ENCODE results near the gene IVD. TPM values are rescaled to one million over a fixed set of nuclear protein-coding genes. Genes with fewer than 3 reads are reported as not detected.
A peak's percentile ranks its signal among the peaks of the same experiment; 100 is the strongest.

Gene IVD
- total RNA-seq, 2 experiments from 2014 or later: 38.4 to 47.1 TPM

DNA sequence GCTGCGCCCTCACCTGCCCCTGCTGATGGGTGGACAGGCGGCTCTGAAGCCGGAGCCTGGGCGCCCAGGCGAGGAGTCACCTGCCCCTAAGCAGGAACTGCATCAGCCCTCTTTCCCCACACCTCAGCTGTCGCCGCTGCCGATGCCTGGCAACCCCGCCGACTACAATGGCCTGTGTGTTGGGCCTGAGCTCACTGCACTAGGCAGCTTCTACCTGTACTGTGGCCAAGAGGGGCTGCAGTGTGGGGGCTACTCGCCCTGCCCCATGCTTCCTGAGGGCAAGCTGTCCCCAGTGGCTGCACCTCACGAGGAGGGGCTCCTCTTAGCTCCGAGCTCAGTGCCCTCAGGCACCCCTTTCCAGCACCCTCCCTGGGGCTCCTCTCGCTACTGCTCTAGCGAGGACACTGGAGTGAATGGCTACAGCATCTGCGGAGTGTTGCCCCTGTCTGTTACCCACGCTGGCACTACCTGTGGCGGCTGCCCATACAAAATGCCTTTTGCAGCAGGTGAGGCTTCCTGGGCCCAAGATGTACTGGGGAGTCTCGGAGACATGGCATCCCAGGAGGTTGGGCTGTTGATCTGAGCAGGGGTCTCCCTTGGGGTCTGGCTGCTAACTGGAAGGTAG lies 53.9 kb downstream of the IVD start:
- H3K27ac Mint-ChIP-seq: no peak overlapping the region
- CTCF ChIA-PET: interaction anchor here (0.7 to 1.1 kb wide), 2 partner anchors 8 to 130 kb away, joined by 3 read pairs; no protein-coding TSS in a partner anchor
- no peaks in the 10 kb centered on the region for H3K27me3 Mint-ChIP-seq
- no peak for DNase-seq
- no peak overlapping the region for H3K4me3 Mint-ChIP-seq
- peaks cover 12% of the 10 kb centered on the region for H3K36me3 Mint-ChIP-seq (ENCODE audit: low read depth)
- H3K4me1 Mint-ChIP-seq: peaks cover 28% of the 10 kb centered on the region
- POLR2A ChIA-PET: no interaction called here
- no peaks in the 10 kb centered on the region for H3K9me3 Mint-ChIP-seq

DNA sequence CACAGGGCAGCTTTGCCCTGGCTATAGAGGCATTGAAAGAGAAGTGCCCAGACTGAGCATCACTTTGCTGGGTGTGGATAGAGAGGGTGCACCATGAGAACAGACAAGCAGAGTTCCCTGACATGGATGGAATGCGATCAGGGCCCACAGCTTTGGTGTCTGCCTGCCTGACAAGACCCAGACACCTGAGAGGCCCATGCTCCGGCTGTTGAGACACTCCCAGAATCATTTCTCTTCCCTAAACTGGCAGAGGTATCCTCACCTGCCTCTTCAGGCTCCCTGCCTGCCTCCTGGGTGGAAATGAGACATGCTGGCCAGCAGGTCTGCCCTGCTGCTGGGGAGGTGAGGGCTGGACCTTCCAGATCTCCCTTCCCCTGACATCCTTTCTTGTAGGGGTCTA lies 54.8 kb downstream of the IVD start:
- no peak overlapping the region for H3K27ac Mint-ChIP-seq
- ChIA-PET CTCF (interaction anchor here (0.7 kb wide), 1 partner anchor 9 kb away, joined by 3 read pairs; no protein-coding TSS in a partner anchor), POLR2A (no interaction called here)
- DNase-seq: no peak
- H3K27me3 Mint-ChIP-seq: no peaks in the 10 kb centered on the region
- H3K9me3 Mint-ChIP-seq: no peaks in the 10 kb centered on the region
- H3K4me1 Mint-ChIP-seq: peaks cover 20% of the 10 kb centered on the region
- H3K4me3 Mint-ChIP-seq: no peak overlapping the region
- H3K36me3 Mint-ChIP-seq (ENCODE audit: low read depth): peaks cover 17% of the 10 kb centered on the region

DNA sequence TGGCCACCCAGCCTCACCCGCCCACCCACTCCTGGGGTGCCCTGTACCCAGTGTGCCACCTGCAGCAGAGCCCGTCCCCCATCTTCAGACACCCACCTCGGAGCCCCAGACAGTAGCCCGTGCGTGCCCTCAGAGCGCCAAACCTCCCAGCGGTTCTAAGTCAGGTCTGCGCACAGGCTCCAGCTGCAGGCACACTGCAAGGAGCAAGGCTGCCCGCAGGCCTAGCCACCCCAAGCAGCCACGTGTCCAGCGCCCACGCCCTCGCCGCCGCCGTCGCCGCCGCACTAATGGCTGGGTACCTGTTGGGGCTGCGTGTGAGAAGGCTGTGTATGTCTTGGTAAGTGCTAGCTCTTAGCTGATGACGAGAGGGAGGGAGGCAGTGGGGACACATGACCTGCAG lies 56.4 kb downstream of the IVD start:
- CTCF ChIA-PET: interaction anchor here (0.8 to 1.3 kb wide), 3 partner anchors 8 to 75 kb away, joined by 3 to 4 read pairs (median 3); partner anchors contain the start of gene CHST14
- no peak for DNase-seq

DNA sequence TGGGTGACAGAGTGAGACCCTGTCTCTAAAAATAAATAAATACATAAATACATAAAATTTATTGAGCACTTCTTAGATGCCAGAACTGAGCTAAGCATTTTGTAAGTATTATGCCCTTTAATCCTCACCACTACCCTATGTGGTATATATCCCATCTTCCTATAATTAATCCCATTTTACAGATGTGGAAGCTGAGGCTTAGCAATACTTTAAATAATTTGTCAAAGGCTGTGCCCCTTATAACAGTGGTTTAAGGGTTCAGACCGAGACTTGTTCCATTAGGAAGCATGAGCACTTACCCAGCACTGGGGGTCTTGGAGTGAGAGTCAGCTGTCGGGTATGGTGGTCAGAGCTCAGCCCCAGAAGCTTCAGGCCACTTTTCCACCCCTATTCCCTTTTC lies 57.7 kb downstream of the IVD start:
- POLR2A ChIA-PET: no interaction called here
- H3K4me3 Mint-ChIP-seq: no peak overlapping the region

More for the DNA sequence above, 56.4 kb downstream of the IVD start:
- H3K9me3 Mint-ChIP-seq: no peaks in the 10 kb centered on the region
- peaks cover 18% of the 10 kb centered on the region for H3K4me1 Mint-ChIP-seq
- H3K36me3 Mint-ChIP-seq (ENCODE audit: low read depth): peaks cover 27% of the 10 kb centered on the region
- no peak overlapping the region for H3K27ac Mint-ChIP-seq
- no peak overlapping the region for H3K4me3 Mint-ChIP-seq
- POLR2A ChIA-PET: no interaction called here
- no peaks in the 10 kb centered on the region for H3K27me3 Mint-ChIP-seq

DNA sequence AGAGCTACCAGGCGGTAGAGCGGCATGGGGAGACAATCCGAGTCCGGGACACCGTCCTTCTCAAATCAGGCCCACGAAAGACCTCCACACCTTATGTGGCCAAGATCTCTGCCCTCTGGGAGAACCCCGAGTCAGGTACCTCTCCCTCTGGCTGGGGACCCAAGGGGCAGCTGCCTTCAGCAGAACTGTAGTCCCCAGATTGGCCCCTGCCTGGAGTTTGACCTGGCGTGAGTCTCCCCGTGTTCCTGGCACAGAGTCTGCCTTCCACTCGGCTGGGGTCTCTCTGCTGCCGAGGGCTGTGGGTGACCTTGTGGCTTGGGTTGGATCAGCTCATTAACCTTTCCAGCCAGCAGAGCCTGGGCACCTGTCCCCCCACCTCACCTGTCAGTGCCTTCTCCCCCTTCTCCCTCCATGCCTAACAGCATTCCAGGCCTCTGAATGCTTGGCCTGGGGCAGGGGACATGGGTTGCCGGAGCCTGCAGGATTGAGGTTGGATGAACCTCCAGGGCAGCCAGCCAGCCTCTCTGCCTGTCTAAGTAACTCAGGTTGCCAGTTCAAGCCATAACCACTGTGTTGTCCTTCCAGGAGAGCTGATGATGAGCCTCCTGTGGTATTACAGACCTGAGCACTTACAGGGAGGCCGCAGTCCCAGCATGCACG lies 58.4 kb downstream of the IVD start:
- no peaks in the 10 kb centered on the region for H3K9me3 Mint-ChIP-seq
- H3K27ac Mint-ChIP-seq: no peak overlapping the region
- no peaks in the 10 kb centered on the region for H3K27me3 Mint-ChIP-seq
- no peak for DNase-seq
- CTCF ChIA-PET: interaction anchor here (1.0 to 1.2 kb wide), 3 partner anchors 7 to 13 kb away, joined by 3 to 4 read pairs (median 4); no protein-coding TSS in a partner anchor
- H3K4me1 Mint-ChIP-seq: peaks cover 22% of the 10 kb centered on the region
- H3K36me3 Mint-ChIP-seq (ENCODE audit: low read depth): peaks cover 28% of the 10 kb centered on the region
- POLR2A ChIA-PET: no interaction called here
- no peak overlapping the region for H3K4me3 Mint-ChIP-seq

More for the DNA sequence above, 57.7 kb downstream of the IVD start:
- DNase-seq: no peak
- H3K9me3 Mint-ChIP-seq: no peaks in the 10 kb centered on the region
- H3K4me1 Mint-ChIP-seq: peaks cover 22% of the 10 kb centered on the region
- no peak overlapping the region for H3K27ac Mint-ChIP-seq
- H3K27me3 Mint-ChIP-seq: no peaks in the 10 kb centered on the region
- peaks cover 28% of the 10 kb centered on the region for H3K36me3 Mint-ChIP-seq (ENCODE audit: low read depth)
- CTCF ChIA-PET: interaction anchor here (0.7 to 1.2 kb wide), 5 partner anchors 8 to 15 kb away, joined by 3 to 4 read pairs (median 3); no protein-coding TSS in a partner anchor

DNA sequence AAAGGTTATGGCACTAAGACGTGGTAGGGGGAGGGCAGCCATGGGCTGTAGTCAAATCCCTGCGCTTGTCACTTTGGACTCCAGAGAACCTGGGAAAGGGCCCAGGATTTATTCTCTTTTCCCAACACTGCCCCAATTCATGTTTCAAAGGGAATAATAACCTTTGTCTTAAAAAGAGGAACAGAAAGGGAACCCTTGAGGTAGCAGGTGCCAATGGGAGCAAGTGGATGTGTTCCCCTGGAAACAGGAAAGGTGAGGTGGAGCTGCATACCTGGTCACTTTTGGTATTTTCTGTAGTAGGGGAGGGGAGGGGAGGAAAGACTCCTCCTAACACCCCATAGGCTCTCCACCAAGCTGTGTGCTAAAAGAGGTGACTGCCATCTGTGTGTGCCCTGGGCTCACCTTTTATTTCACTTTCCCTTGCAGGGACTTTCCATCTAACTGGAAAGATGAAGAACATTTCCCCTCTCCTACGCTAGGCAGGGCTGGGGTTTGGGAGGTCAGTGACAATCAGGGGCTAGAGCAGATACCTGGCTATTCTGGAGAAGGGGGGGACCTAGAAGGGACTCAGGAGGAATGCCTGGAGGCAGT lies 59.1 kb downstream of the IVD start:
- ChIA-PET POLR2A (no interaction called here), CTCF (interaction anchor here (1.0 kb wide), 1 partner anchor 8 kb away, joined by 3 read pairs; no protein-coding TSS in a partner anchor)
- DNase-seq: no peak
- H3K27me3 Mint-ChIP-seq: no peaks in the 10 kb centered on the region
- no peaks in the 10 kb centered on the region for H3K9me3 Mint-ChIP-seq
- peaks cover 22% of the 10 kb centered on the region for H3K4me1 Mint-ChIP-seq
- no peak overlapping the region for H3K4me3 Mint-ChIP-seq
- H3K36me3 Mint-ChIP-seq (ENCODE audit: low read depth): peaks cover 28% of the 10 kb centered on the region
- H3K27ac Mint-ChIP-seq: no peak overlapping the region

DNA sequence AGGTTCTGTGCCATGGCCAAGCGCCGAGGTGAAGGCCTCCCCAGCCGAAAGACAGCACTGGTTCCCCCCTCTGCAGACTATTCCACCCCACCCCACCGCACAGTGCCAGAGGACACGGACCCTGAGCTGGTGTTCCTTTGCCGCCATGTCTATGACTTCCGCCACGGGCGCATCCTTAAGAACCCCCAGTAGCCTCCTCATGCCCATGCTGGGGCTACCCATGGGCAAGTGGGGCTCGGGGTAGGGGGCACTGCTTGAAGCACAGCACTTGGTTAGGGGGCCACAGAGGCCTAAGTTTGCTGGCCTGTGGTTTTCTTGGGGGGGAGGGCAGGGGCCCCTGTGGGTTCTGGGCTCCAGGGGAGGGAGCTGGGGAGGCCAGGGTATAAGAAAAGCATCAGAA lies 60.3 kb downstream of the IVD start:
- no peak for DNase-seq
- CTCF ChIA-PET: no interaction called here
- POLR2A ChIA-PET: no interaction called here
- H3K9me3 Mint-ChIP-seq: no peaks in the 10 kb centered on the region
- no peak overlapping the region for H3K4me3 Mint-ChIP-seq
- H3K4me1 Mint-ChIP-seq: peaks cover 25% of the 10 kb centered on the region
- no peak overlapping the region for H3K27ac Mint-ChIP-seq
- peaks cover 24% of the 10 kb centered on the region for H3K36me3 Mint-ChIP-seq (ENCODE audit: low read depth)
- no peaks in the 10 kb centered on the region for H3K27me3 Mint-ChIP-seq

DNA sequence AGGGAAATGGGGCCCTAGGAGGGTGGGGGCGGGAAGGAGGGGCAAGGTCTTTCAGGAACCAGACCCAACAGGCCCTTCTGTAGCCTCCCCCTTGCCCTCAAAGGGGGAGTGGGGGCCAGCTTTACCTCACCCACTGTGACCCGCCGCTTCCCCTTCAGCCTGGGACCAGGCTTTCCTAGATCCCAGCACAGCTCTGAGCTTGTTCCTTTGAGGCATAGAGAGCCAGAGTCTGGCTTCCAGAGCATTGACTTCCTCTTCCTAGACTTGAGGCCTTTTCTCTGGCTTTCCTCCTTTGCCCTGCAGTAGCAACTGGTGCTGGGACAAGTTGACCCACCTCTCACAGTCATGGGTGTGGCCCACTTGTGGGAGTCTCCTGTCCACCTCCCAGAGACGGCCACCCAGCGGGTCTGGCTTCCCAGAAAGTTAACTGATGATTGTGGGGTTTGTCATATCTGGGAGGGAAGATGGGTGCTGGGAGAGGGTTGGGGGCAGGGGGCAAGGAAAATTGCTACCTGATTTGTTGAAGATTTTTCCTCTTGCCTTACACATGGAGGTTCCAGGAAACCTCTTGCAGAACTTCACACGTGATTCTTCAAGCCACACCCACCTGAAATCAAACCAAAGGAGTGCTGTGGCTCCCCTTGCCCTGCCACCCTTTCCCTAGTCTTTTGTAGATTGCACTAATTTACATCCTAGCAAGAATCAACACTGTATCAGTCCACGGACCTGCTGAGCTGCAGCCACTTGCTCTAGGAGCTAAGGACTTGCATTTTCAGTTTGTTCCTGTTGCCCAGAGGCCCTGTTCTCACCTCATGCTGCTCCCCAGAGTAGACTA lies 61.0 kb downstream of the IVD start:
- no peak for DNase-seq
- H3K27me3 Mint-ChIP-seq: no peaks in the 10 kb centered on the region
- peaks cover 24% of the 10 kb centered on the region for H3K36me3 Mint-ChIP-seq (ENCODE audit: low read depth)
- no peaks in the 10 kb centered on the region for H3K9me3 Mint-ChIP-seq
- peak overlapping the region; percentile 62 for H3K27ac Mint-ChIP-seq
- ChIA-PET POLR2A (no interaction called here), CTCF (no interaction called here)
- no peak overlapping the region for H3K4me3 Mint-ChIP-seq
- H3K4me1 Mint-ChIP-seq: peaks cover 26% of the 10 kb centered on the region

DNA sequence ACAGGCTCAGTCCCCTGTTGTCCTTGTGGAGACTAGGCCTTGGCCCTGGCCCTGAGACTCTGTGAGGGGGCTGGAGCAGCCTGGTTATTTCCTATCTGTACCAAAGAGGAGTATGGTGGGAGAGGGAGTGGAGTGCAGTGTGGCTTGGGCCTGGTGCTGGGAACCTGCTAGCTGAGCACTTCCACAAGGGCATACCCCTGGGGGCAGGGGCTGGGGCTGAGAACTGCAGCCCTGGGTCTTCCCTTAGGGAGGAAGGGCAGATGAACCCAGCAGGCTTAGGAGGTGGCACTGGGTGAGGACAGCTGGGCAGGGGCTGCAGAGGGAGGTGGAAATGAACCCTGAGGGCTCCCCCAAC lies 61.6 kb downstream of the IVD start:
- H3K4me3 Mint-ChIP-seq: no peak overlapping the region
- peak overlapping the region; percentile 54 for H3K27ac Mint-ChIP-seq
- ChIA-PET CTCF (no interaction called here), POLR2A (no interaction called here)
- H3K4me1 Mint-ChIP-seq: peaks cover 30% of the 10 kb centered on the region
- peaks cover 24% of the 10 kb centered on the region for H3K36me3 Mint-ChIP-seq (ENCODE audit: low read depth)
- H3K9me3 Mint-ChIP-seq: no peaks in the 10 kb centered on the region
- DNase-seq: no peak
- H3K27me3 Mint-ChIP-seq: no peaks in the 10 kb centered on the region

DNA sequence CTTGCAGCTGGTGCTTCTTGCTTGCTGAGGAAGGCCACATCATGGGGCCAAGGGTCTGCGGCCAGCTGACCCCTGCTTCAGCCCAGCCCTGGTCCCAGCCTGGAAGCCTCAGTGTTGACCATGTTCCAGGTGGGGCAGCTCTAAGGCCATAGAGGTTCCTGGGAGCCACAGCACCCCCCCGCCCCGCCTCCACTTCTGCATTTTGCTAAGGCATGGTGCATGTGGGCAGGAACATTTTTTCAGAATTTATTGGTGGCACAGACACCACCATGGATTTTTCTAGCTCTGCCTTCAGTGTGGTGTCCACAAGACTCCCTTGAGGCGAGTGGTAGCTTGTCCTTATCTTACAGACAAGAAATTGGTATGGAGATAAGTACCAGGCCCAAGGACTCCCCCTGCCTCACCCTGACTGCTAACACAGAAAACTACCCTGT lies 63.3 kb downstream of the IVD start:
- Mint-ChIP-seq H3K27me3 (no peaks in the 10 kb centered on the region), H3K9me3 (no peaks in the 10 kb centered on the region), H3K4me1 (peaks cover 38% of the 10 kb centered on the region), H3K4me3 (no peak overlapping the region), H3K36me3 (ENCODE audit: low read depth) (peaks cover 29% of the 10 kb centered on the region), H3K27ac (no peak overlapping the region)
- ChIA-PET CTCF (interaction anchor here (0.8 to 3.0 kb wide), 3 partner anchors 9 to 18 kb away, joined by 3 to 8 read pairs (median 6); no protein-coding TSS in a partner anchor), POLR2A (no interaction called here)
- DNase-seq: no peak

DNA sequence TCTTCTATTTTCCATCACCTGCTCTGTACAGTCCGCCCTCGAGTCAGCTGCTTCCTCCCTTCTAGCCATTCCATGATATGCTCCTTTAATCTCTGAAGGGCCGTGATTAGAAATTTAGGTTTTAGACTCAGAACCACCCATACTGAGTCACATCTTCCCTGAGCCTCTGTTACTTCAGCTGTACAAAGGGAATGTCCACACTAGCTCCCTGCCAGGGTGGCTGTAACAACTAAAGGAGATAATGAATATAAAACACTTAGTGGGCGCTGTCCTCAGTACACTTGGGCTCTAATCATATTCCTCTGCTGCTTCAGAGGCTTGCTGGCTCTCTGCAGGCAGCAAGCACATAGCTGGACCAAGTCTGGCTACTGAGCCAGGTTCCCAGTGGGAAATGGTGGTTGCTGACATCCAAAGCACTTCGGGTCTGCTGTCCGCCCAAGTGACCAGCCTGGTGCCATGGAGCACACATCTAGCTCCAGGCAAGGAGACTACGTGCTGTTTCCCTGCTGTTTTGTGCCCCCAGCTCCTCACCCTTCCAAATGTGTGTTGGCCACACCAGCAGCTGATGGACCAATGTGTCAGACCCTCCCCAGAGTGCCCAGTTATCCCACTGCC lies 64.3 kb downstream of the IVD start:
- Mint-ChIP-seq H3K36me3 (ENCODE audit: low read depth) (peaks cover 22% of the 10 kb centered on the region), H3K27me3 (no peaks in the 10 kb centered on the region), H3K27ac (peak overlapping the region; percentile 5), H3K9me3 (no peaks in the 10 kb centered on the region), H3K4me1 (peaks cover 38% of the 10 kb centered on the region), H3K4me3 (peak overlapping the region; percentile 57)
- no peak for DNase-seq
- ChIA-PET POLR2A (no interaction called here), CTCF (interaction anchor here (0.6 to 3.0 kb wide), 7 partner anchors 8 to 707 kb away, joined by 3 to 8 read pairs (median 4); no protein-coding TSS in a partner anchor)

DNA sequence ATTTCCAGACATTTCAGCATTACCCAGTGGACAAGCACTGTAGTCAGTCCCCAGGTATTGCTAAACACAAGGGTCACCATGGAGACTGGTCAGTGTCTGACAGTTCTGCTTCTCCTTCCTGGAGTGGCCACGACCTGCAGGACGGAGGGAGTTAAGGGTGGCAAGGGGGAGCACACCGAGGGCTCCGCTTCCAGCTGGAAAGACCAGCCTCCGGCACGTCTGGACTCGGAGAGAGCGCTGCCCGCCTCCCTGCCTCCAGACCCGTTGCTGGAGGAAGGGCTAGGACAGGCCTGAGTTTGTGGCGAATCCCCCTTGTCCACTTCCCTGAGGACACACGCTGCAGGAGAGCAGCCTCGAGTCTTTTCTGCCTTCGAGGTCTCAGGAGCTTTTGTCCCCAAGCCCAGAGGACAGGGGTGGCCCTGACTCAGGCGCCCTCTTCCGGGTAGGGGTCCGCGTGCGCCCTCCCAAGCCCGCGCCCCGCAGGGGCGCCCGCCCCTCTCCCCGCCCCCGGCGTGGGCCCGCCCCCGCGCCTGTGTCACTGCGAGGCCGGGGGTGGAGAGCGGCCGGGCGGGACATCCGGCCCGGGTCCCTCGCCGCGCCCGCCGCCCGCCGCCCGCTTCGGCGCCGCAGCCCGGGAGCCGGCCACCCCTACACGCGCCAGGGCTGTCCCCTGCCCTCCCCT lies 65.0 kb downstream of the IVD start, which contains the start of gene CHST14:
TSS of gene CHST14 (plus strand) at position 562 of the 682 bp plus-strand sequence. CDS start 230 bp downstream, outside the sequence.
- DNase-seq: peak; percentile 66
- POLR2A ChIA-PET: no interaction called here
- H3K4me3 Mint-ChIP-seq: peak within 1 kb of the TSS; percentile 85
- peaks cover 35% of the 10 kb centered on the region for H3K4me1 Mint-ChIP-seq
- H3K27ac Mint-ChIP-seq: peak within 1 kb of the TSS; percentile 90
- H3K27me3 Mint-ChIP-seq: no peaks in the 10 kb centered on the region
- H3K36me3 Mint-ChIP-seq (ENCODE audit: low read depth): peaks cover 16% of the 10 kb centered on the region
- CTCF ChIA-PET: interaction anchor here (0.6 to 3.0 kb wide), 5 partner anchors 9 to 706 kb away, joined by 3 to 8 read pairs (median 4); no protein-coding TSS in a partner anchor
- no peaks in the 10 kb centered on the region for H3K9me3 Mint-ChIP-seq

Data from activated CD4-positive, alpha-beta T cell treated with anti-CD3 and anti-CD28 coated beads, Interleukin-2, amount 10 ng/mL, durations not matched to agents 7 days and 5 days (primary cell).